ENCODE results near the gene CNTNAP5. TPM values are rescaled to one million over a fixed set of nuclear protein-coding genes. Genes with fewer than 3 reads are reported as not detected.

The CNTNAP5 gene
- total and polyA plus RNA-seq, 2 of the 13 experiments (the other 11 are each of a cell fraction or from before 2014, with no cell fraction given), result not detected

GRCh38 chr2:124343827-124344498 is 318.9 kb downstream of the CNTNAP5 start:
- in situ Hi-C loops (cut with HindIII; ENCODE audit: extremely low pct_ligation_motif_present, low pct_unique_long_range_greater_than_20kb), result no loop called here
- H3K36me3 ChIP-seq (replicated peaks in 1 of 2; ENCODE audit: control insufficient read depth in 1 of 2, insufficient read depth in 2 of 2, low read length in 2 of 2), result no peaks in the 10 kb centered on the region
- H3K9me3 ChIP-seq (ENCODE audit: low read length), result 0 out of 2 replicates have a peak, but pooled peaks cover 5% of the 10 kb centered on the region
- no peak overlapping the region for H3K9ac ChIP-seq (ENCODE audit: insufficient read depth, low read depth, low read length)
- no peak for TF ChIP-seq TAF1 (CRISPR knock-in tag; IDR thresholded peaks at IDR 0.05)
- POLR2A ChIA-PET, result no interaction called here
- FAIRE-seq (no peak), DNase-seq (ENCODE audit: low spot score) (no peak), ATAC-seq (no peak)
- H3K27ac ChIP-seq (ENCODE audit: extremely low read length, insufficient read depth, low read length), result no peak overlapping the region
- no TSS peak for BruUV-seq (replicated peaks)
- no peak overlapping the region for H3K4me2 ChIP-seq (ENCODE audit: low read depth, low read length)
- intact Hi-C loops (cut with micrococcal nuclease; ENCODE audit: unreplicated experiment), result no loop called here
- H2AFZ ChIP-seq (ENCODE audit: low read length), result no peak overlapping the region
- H3K4me3 ChIP-seq (replicated peaks in 1 of 3; ENCODE audit: insufficient read depth in 1 of 3, low read depth in 2 of 3, low read length in 3 of 3), result no peak overlapping the region
- 26% methylated on average over 4 of the region's 4 CpGs for WGBS (ENCODE audit: low lambda C conversion rate)
- H3K4me1 ChIP-seq (ENCODE audit: insufficient read depth, low read length), result no peaks in the 10 kb centered on the region
- no peaks in the 10 kb centered on the region for H3K79me2 ChIP-seq (ENCODE audit: insufficient read depth, low read length)
- H3K27me3 ChIP-seq (ENCODE audit: control insufficient read depth in 1 of 2, insufficient read depth in 2 of 2, low read length in 2 of 2), result no peaks in the 10 kb centered on the region
- CTCF ChIA-PET (ENCODE audit: low intra/inter-chr PET ratio, low total read pairs), result no interaction called here
- no peaks in the 10 kb centered on the region for H4K20me1 ChIP-seq (ENCODE audit: insufficient read depth, low read length)

DNA sequence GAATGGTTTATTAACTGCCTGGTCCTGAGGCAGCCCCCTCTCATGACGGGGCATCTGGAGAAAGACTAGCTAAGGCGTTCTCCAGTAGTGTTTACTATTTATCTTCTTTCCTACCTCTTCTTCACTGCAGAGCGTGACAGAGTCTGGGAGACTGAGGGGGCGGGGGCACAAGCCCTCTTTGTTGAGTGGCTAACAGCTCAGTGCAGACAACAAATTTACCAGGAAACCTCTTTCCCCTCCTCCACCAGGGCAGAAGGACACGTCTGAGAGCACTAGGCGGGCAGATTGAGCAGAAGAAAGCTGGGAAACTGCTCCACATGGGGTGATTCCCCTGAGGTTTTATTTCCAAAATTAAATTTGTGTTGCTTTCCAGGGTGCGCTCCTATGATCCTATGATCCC is 322.1 kb downstream of the CNTNAP5 start:
- no peaks in the 10 kb centered on the region for H3K9me3 ChIP-seq (ENCODE audit: low read length)
- H3K27ac ChIP-seq (ENCODE audit: extremely low read length, insufficient read depth, low read length), result no peak overlapping the region
- H3K27me3 ChIP-seq (ENCODE audit: control insufficient read depth in 1 of 2, insufficient read depth in 2 of 2, low read length in 2 of 2), result peaks cover 0 to 2% of the 10 kb centered on the region in 2 experiments; a peak in 1 of 5 replicates
- no peak overlapping the region for H3K4me3 ChIP-seq (replicated peaks in 1 of 3; ENCODE audit: insufficient read depth in 1 of 3, low read depth in 2 of 3, low read length in 3 of 3)
- no peaks in the 10 kb centered on the region for H4K20me1 ChIP-seq (ENCODE audit: insufficient read depth, low read length)
- H3K79me2 ChIP-seq (ENCODE audit: insufficient read depth, low read length), result no peaks in the 10 kb centered on the region
- FAIRE-seq (no peak), DNase-seq (ENCODE audit: low spot score) (no peak), ATAC-seq (no peak)
- no peak overlapping the region for H3K4me2 ChIP-seq (ENCODE audit: low read depth, low read length)
- no peak overlapping the region for H2AFZ ChIP-seq (ENCODE audit: low read length)
- intact Hi-C loops (cut with micrococcal nuclease; ENCODE audit: unreplicated experiment) (no loop called here), in situ Hi-C loops (cut with HindIII; ENCODE audit: extremely low pct_ligation_motif_present, low pct_unique_long_range_greater_than_20kb) (no loop called here)
- ChIA-PET POLR2A (no interaction called here), CTCF (ENCODE audit: low intra/inter-chr PET ratio, low total read pairs) (no interaction called here)
- no peak overlapping the region for H3K9ac ChIP-seq (ENCODE audit: insufficient read depth, low read depth, low read length)
- no TSS peak for BruUV-seq (replicated peaks)
- no peaks in the 10 kb centered on the region for H3K4me1 ChIP-seq (ENCODE audit: insufficient read depth, low read length)
- WGBS (ENCODE audit: low lambda C conversion rate), result 11% methylated on average over 7 of the region's 7 CpGs
- no peaks in the 10 kb centered on the region for H3K36me3 ChIP-seq (replicated peaks in 1 of 2; ENCODE audit: control insufficient read depth in 1 of 2, insufficient read depth in 2 of 2, low read length in 2 of 2)
- no peak for TF ChIP-seq HES4 (CRISPR knock-in tag; IDR thresholded peaks at IDR 0.05; ENCODE audit: borderline replicate concordance)
- TF ChIP-seq NFATC3 (CRISPR knock-in tag; IDR thresholded peaks at IDR 0.05), result no peak
- TF ChIP-seq ETV5 (CRISPR knock-in tag; IDR thresholded peaks at IDR 0.05; ENCODE audit: borderline replicate concordance), result no peak
- TF ChIP-seq, protein P1, sequence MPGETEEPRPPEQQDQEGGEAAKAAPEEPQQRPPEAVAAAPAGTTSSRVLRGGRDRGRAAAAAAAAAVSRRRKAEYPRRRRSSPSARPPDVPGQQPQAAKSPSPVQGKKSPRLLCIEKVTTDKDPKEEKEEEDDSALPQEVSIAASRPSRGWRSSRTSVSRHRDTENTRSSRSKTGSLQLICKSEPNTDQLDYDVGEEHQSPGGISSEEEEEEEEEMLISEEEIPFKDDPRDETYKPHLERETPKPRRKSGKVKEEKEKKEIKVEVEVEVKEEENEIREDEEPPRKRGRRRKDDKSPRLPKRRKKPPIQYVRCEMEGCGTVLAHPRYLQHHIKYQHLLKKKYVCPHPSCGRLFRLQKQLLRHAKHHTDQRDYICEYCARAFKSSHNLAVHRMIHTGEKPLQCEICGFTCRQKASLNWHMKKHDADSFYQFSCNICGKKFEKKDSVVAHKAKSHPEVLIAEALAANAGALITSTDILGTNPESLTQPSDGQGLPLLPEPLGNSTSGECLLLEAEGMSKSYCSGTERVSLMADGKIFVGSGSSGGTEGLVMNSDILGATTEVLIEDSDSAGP (CRISPR knock-in tag; IDR thresholded peaks at IDR 0.05; ENCODE audit: borderline replicate concordance), result no peak
- no peak for TF ChIP-seq POLR2AphosphoS2 (IDR thresholded peaks at IDR 0.05; ENCODE audit: low read depth, low read length)
- no peak for TF ChIP-seq THRA (CRISPR knock-in tag; IDR thresholded peaks at IDR 0.05; ENCODE audit: borderline replicate concordance)
- TF ChIP-seq RNF219 (CRISPR knock-in tag; IDR thresholded peaks at IDR 0.05), result no peak
- TF ChIP-seq, protein P2, sequence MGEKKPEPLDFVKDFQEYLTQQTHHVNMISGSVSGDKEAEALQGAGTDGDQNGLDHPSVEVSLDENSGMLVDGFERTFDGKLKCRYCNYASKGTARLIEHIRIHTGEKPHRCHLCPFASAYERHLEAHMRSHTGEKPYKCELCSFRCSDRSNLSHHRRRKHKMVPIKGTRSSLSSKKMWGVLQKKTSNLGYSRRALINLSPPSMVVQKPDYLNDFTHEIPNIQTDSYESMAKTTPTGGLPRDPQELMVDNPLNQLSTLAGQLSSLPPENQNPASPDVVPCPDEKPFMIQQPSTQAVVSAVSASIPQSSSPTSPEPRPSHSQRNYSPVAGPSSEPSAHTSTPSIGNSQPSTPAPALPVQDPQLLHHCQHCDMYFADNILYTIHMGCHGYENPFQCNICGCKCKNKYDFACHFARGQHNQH (CRISPR knock-in tag; IDR thresholded peaks at IDR 0.05), result no peak
- TF ChIP-seq ZFP1 (CRISPR knock-in tag; IDR thresholded peaks at IDR 0.05), result no peak
- TF ChIP-seq KDM6A (CRISPR knock-in tag; IDR thresholded peaks at IDR 0.05; ENCODE audit: low read depth), result no peak
- TF ChIP-seq ATRX (CRISPR knock-in tag; IDR thresholded peaks at IDR 0.05; ENCODE audit: borderline replicate concordance), result no peak
